ENCODE measurements around the gene SPRN.
"Not testable (repeated sequence)": the region's sequence is repeated elsewhere in the genome, so short reads cannot be mapped to it uniquely, and the experiment has no call there.

SPRN gene

DNA sequence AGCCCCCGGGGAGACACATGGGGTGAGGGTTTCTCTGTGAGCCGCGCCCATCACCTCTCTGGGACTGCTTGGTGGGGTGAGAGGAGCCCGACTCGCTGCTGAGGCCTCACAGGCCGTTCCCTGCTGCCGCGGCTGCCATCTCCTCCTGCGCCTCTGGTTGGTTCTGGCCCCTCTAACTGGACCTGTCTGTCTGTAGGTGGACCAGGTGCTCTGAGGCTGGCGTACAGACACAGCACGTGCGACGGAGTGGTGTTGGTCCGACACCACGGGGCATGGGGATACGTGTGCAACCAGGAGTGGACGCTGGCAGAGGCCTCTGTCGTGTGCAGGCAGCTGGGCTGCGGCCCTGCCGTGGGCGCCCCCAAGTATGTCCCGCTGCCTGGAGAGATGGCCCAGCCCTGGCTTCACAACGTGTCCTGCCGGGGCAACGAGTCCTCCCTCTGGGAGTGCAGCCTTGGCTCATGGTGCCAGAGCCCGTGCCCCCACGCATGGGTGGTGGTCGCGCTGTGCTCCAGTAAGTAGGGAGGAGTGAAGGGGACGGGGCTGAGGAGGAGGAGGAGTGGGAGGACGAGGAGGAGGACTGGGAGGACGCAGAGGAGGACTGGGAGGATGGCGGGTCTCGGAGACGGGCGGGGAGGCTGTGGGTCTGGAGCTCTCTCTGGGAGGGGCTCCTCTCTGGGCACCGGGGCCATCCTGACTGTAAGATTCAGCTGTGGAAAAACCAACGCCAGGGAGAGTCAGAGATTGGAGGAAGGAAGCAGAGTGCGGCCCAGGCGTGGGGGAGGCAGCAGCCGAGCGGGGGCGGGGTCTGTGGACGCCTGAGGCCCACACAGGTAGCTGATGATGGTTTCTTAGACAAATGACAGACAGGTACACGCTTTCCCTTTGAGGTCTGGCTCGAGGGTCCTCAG lies 31.9 kb upstream of the SPRN start:
- DNase-seq, result no peak

DNA sequence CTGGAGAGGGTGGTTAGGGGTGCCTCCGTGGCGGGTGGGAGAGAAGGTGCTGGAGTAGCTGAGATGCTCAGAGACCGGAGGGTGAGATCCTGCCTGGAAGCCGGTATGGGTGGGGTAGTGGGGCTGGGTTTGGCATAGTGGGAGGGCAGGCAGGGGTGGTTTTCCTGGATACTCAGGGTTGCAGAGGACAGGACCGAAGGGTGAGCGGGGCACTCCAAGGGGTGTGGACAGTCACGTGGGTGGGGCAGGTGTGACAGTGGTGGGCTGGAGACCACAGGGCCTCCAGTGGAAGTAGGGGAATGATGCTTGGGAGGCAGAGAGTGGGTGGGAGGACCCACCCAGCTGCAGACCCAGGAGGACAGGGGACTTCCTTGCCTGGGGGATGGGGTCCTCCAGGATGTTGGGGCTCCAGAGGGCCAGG lies 31.2 kb upstream of the SPRN start:
- no peak for DNase-seq

DNA sequence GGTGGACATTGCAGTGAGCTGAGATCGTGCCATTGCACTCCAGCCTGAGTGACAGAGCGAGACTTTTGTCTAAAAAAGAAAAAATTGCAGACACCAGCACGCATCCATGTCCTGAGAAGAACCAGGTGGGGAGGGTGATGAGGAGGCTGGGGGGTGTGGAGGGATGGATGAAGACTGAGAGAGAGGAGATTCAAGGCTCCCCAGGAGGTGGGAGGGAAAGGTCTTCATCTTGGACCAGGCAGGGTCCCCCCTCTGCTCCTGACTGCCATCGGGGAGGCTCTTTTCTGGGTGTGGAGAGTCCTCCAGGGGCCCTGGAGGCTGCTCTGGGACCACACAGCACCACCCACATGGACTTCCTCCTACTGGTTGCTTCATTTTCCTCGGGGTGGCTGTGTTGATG lies 30.8 kb upstream of the SPRN start:
- no peak for DNase-seq

DNA sequence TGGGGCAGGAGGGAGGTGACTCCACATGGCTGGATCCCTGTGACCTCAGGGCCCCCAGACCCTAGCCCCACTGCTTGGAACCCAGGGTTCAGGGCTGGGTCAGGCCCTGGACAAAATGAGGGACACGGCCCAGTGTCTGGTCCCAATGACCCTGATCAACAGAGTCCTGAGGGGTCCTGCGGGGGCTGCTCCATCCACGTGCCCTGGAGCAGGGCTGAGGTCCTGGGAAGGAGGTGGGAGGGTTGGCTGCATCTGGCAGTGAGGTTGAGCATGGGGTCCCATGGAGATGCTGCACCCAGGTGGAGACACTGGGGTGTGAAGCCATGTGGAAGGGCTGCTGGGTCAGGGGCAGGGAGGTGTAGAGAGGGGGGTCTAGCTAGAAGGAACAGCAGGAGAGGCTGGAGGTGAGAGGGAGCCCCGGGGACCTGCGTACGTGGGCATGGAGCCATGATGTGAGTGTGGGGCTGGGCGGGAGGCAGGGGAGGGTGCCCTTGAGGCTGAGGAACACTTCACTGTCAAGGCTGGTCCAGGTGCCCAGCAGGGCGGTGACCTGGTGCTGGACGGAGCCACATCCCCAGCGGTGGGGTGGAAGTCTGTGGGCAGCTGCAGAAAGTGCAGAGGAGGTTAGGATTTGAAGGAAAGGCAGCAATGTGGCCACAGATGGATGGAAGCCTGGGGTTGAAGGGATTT lies 29.9 kb upstream of the SPRN start:
- no peak for DNase-seq

DNA sequence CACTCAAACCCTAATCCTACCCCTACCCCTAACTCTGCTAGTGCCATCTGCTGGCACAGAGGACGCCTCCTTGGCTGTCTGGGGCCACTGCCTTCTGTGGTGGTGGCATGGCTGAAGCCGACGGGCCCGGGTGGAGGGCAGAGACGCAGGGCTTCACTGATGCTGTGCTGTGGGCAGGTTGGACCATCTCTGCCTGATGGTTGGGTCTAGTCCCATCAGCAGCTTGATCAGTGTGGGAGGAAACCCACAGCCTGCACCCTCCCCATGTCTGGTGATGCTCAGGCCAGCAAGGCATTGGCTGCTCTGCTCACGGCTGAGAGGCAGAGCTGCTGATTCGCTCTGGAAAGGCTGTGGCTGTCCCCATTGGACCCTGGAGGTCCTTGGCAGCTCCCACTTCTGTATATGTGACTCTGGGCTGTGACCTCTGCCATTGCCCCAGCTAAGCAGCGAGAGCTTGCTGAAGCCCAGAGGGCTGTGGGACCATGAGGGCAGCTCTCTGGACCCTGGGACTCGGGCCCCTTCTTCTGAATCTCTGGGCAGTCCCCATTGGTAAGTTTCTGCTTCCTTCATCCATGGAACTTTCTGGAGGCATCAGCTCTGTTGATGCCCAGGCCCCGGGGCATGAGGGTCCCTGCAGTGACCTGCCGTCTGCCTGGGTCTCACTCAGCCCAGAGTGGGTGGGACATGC lies 29.2 kb upstream of the SPRN start, which contains the start of gene SCART1:
SCART1 (plus strand) TSS at position 430 of the 688 bp plus-strand sequence; CDS start at position 483, 53 bp downstream.
- DNase-seq, result no peak

DNA sequence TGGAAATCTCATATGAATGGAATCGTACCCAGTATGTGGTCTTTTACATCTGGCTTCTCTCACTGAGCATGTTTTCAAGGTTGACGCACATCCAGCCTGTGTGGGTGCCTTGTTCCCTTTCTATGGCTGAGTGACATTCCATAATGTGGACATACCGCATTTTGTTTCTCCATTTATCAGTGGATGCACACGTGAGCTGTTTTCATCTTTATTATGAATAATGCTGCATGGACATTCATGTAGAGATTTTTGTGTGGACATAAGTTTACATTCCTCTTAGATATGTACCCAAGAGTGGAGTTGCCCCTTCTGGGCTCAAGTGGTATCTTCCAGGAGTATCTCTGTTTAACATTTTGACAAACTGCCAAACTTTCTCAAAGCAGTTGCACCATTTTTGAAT lies 28.0 kb upstream of the SPRN start:
- DNase-seq, result no peak

DNA sequence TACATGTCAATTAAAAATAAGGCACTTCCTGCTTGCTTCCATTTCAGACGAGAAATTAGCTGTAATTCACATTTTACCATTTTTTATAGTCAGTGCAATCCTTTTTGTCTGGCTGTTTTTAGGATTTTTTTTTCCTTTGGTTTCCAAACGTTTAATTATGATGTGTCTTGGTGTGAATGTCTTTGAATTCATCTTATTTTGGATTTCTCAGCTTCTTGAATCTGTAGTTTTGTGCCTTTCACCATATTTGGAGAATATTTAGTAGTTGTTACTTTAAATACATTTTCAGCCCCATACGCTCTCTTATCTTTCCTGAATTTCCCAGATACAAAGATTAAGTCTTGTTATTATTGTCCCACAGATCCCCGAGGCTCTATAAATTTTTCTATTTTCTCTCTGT lies 26.9 kb upstream of the SPRN start:
- DNase-seq, result no peak

DNA sequence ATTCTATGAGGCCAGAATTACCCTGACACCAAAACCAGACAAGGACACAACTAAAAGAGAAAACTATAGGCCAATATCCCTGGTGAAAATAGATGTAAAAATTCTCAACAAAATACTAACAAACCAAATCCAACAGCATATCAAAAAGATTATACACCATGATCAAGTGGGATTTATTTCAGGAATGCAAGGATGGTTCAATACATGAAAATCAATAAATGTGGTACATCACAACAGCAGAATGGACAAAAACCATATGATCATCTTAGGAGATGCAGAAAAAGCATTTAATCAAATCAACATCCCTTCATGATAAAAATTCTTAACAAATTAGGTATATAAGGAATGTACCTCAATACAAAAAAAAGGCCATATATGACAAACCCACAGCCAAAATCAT lies 23.7 kb upstream of the SPRN start:
- DNase-seq, result no peak

DNA sequence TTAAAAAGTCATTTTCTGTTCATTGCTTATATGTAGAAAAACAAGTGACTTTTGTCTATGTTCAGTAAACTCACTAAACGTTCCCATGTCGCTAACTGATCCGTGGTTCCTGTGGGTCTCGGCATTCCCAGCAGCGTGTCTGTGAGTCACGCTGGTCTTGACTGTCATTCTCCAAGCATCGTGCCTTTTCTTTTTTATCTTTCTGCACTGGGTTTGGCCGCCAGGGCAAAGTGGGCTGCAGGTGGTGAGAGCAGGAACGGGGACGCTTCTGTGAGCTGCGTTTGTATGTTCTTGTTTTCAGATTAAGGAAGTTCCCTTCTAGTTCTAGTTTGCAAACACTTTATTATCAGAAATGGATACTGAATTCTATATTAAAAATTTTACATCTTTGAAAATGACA lies 22.6 kb upstream of the SPRN start:
- no peak for DNase-seq

DNA sequence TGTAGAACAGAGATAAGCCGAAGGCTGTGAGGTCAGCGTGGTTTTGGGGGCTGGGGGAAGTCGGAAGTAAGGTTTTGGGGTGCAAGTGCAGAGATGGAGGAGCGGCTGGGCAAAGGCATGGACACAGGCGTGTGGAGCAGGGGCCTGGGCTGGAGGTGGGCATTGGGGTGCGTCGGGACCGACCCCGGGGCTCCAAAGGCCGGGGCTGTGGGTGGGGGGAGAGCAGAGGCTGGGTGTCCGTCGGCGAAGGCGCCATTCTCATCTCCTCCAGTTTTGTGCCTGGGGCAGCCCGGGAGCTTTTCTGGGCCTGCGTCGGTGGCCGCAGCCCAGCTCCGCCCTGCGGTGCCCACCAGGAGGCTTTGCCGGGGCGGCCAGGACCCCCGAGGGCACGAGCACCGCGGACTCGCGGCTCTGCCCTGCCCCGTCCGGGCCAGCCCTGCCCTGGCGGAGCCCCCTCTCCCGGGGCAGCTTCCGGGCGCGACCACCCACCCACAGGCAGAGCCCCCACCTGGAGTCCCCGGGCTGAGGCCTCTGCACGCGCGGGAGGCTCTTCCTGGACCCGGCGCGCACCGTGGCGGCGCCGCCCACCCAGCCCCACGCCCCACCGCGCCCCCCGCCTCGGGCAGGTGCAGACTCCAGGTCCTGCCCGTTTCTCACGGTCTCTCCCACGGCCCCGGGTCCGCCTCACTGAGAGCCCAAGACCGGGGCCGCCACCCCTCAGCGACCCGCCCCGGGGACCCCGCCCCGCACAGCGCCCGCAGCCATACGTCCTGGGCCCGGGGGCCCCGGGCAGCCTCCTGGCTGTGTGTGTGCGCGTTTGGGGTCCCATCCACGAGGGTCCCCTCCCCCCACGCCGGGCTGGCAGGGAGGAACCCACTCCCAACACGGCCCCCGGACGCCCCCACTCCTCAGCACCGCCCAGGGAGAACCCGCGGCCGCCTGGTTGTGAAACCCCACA lies 21.6 kb upstream of the SPRN start:
- no peak for DNase-seq

DNA sequence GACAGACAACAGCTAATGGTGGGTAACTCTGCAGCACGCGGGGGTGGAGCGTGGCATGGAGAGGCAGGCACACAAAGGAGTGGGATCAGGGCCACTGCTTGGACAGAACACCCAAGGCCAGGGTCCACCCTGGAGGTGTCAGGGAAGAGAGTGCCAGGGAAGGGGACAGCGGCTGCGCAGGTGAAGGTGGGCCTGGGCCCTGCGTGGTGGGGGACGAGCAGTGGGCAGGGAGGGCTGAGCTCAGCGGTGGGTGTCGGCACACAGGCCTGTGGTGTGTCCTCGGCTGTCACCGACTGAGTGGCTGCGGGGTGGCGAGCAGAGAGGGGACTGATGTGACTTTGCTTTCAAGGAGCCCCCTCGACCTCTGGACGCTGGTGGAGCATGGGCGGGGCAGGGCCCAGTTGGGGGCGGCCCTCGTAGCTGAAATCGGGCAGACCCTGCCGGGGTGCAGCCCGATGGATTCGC lies 20.9 kb upstream of the SPRN start:
- no peak for DNase-seq

DNA sequence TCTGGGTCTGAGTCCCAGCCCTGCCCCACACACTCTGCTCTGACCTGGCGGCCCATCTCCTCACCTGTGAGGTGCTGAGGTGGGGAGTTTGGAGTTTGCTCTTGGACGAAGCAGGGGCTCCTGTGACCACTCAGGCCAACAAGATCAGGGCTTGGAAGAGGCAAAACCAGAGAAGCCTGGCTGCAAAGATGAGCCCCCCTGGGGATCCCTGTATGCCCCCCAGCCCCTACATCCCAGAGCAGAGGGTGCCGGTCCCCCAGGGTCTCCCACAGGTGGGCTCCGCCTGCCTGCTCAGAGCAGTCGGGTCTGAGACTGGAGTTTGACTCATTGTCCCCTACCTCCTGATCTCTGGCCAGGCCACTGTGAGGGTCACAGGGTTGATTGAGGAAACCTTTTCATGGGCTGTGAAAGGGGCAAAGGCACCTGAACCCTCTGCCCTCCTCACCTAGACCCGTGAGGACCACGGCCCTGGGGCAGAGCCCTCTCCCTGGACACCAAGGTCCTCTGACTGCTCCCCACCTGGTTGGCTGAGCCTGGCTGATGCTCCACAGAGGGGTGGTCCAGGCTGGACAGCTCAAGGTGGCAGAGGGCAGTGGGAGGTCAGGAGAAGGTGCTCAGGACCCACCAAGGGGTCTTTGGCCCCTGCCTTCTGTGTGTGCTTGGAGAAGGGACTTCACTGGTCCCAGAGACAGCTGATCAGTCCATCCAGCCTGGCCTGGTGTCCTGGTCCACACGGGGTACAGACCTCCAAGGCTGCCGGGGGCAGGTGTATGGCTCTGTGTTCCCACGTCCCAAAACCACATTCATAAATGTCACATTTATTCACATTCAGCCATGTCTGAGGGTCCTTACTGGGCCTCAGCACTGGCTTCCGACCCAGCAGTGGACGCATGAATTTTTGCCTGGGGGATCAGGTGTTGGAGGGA lies 20.2 kb upstream of the SPRN start:
- no peak for DNase-seq

DNA sequence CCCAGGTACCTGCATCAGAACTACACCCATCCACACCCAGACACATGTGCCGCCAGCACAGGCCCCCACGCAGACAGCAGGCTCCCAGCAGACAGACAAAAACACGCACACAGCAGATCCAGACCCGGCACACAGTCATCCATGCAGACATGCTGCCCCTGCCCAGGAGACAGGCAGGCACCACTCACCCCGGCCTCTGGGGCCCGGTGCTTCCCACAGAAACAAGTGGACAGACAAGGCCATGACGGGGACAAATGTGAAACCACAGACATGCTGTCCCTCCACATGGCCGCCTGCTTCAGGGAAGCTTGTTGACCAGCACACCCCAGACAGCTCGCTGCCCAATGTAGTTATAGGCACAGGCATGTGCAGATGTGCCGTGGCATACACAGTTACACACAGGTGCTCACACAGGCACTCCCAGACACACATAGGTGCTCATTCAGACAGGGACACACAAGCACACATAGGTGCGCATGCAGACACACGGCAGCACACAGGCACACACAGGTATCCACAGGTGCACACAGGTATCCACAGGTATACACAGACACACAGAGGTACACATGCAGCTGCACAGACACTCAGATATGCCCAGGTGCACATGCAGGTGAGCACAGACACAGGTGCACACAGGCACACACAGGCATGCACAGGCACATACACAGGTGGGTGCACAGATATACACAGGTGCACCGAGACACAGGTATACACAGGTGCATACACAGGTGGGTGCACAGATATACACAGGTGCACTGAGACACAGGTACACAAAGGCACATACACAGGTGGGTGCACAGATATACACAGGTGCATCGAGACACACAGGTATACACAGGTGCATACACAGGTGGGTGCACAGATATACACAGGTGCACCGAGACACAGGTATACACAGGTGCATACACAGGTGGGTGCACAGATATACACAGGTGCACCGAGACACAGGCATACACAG lies 18.8 kb upstream of the SPRN start:
- no peak for DNase-seq

DNA sequence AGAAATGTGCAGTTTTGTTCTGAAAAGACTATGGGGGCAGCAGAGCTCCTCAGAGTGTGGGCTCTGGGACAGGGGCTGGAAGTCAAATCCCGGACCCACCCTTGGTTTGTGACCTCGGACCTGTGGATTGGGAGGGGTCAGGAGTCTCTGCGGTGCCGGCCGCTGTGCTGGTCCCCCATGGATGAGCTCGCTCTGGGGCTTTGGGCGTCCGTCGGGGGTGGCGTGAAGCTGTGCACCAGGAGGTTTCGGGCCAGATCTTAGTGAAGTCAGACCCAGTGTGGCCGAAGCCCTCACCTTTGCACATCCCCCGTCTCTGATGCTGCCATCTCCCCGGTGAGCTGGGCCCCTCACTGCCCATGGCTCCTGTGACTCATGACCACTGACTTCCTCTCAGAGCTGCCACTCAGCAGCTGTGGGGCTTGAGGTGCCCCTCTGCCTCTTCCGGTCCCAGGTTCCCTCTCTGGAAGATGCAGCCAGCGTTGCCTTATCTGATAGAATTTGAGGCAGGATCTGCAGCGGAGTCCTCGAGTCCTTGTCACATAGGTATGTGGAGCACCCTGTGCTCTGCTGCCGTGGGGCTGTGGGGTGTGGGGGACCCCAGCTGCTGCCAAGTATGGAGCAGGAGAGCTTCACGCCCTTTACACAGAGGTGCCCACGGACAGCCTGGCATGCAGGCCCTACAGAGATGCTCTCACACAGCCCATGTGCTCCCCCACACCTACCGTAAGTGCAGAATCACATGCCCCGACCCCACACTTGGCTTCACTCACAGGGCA lies 18.0 kb upstream of the SPRN start:
- no peak for DNase-seq

DNA sequence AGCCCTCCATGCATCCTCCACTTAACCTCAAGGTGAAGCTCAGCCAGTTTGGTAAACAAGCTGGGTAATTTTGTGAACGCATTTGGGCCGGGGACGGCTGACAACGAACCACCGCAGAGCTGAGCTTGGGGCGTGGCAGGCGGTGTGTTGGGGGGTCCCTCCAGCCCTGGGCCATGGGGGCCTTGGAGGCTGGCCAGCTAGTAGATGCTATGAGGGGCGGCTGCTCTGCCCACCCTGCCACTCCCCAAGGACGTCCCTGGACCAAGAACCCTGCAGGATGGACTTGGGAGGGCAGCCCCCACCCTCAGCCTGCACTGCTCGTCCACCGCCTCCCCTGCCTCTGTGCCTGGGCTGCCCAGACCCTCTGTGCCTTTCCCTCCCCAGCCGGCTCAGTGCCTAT lies 17.4 kb upstream of the SPRN start:
- no peak for DNase-seq

DNA sequence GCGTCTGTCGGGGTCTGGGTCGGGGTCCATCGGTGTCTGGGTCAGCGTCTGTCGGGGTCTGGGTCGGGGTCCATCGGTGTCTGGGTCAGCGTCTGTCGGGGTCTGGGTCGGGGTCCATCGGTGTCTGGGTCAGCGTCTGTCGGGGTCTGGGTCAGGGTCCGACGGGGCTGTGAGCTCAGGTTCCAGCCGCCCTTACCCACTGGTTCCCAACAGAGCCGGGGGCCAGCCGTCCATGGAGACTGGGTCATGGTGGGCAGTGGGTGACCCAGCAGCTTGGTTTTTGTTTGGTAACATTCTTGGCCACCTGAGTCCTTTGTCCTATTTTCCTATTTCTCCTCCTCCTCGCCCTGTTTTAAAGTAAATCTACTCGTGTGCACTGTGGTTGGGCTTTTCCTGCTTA lies 16.9 kb upstream of the SPRN start:
- DNase-seq, result not testable (repeated sequence)

DNA sequence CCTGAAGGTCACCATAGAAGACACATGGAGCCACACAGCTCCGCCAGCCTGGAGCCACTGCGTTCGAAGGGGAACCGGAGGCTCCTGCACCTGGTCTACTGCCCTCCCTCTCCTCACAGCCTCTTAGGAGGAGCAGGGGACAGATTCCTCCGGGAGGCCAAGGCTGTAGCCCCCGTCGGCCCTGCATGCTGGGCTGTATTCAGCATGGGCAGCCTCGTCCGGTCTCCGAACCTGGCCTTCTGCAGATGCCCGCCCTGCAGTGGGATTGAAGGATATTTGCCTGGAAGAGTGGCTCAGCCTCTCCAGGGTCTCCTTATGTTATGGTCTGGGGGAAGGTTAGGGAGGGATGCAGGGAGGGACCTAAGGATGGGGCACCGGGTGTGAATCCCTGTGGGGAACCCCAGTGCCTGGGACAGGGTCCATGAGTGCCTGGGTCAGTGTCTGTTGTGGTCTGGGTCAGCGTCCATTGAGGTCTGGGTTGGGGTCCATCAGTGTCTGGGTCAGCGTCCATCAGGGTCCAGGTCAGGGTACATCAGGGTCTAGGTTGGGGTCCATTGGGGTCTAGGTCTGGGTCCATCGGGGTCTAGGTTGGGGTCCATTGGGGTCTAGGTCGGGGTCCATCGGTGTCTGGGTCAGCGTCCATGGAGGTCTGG lies 16.3 kb upstream of the SPRN start:
- DNase-seq, result no peak

Measured in suppressor macrophage treated with lipopolysaccharide for 1 hour (primary cell).